GM06990 (cell line): ENCODE measurements around the gene RBM28.
"Not testable (repeated sequence)": the region's sequence is repeated elsewhere in the genome, so short reads cannot be mapped to it uniquely, and the experiment has no call there.

Experiments
- DNase-seq: peaks from one replicate; pipeline ENCODE4 v3.0.0-alpha.2; 2011; ENCODE audit not compliant: insufficient read length; ENCODE audit errors: extremely low read depth
- H3K27me3 ChIP-seq: replicated peaks from 2 replicates; pipeline ENCODE4 v1.6.0; 2011; ENCODE audit warnings: low read length; ENCODE audit not compliant: control insufficient read depth, insufficient read depth
- H3K36me3 ChIP-seq: 2 replicates; pipeline ENCODE4 v1.5.1; 2011; ENCODE audit warnings: low read length; ENCODE audit not compliant: control insufficient read depth, insufficient read depth
- H3K4me3 ChIP-seq: replicated peaks from 2 replicates; pipeline ENCODE4 v1.5.1; 2011; ENCODE audit warnings: low read depth, mild to moderate bottlenecking, control low read depth, low read length
- TF ChIP-seq, protein P1 (sequence below): IDR thresholded peaks from 2 replicates; pipeline ENCODE4 v1.5.1; 2011; ENCODE audit warnings: low read length, control low read depth, mild to moderate bottlenecking, inconsistent platforms; ENCODE audit not compliant: insufficient read depth, poor library complexity, severe bottlenecking

Gene RBM28

DNA sequence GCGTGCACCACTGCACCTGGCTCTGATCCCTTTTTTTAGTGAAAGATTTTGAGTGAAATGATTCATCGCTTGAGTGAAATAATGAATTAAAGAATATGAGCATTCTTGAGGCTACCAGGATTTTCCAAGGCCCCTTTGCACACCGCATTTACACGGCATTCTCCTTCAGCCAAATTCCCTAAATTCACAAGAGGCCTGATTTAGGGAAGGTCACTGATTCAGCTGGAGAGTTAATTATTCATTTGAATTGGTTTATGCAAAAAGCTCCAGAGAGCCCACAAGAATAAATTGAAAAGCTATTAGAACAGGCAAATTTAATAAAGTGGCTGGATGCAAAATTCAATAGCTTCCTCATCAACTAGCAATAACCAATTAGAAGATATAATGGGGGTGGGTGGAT, 56.2 kb downstream of the RBM28 start:
- no peak for DNase-seq
- Histone ChIP-seq H3K27me3 (no peaks in the 10 kb centered on the region), H3K4me3 (no peak overlapping the region), H3K36me3 (no peaks in the 10 kb centered on the region)
- TF ChIP-seq, protein P1, sequence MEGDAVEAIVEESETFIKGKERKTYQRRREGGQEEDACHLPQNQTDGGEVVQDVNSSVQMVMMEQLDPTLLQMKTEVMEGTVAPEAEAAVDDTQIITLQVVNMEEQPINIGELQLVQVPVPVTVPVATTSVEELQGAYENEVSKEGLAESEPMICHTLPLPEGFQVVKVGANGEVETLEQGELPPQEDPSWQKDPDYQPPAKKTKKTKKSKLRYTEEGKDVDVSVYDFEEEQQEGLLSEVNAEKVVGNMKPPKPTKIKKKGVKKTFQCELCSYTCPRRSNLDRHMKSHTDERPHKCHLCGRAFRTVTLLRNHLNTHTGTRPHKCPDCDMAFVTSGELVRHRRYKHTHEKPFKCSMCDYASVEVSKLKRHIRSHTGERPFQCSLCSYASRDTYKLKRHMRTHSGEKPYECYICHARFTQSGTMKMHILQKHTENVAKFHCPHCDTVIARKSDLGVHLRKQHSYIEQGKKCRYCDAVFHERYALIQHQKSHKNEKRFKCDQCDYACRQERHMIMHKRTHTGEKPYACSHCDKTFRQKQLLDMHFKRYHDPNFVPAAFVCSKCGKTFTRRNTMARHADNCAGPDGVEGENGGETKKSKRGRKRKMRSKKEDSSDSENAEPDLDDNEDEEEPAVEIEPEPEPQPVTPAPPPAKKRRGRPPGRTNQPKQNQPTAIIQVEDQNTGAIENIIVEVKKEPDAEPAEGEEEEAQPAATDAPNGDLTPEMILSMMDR, result no peak

DNA sequence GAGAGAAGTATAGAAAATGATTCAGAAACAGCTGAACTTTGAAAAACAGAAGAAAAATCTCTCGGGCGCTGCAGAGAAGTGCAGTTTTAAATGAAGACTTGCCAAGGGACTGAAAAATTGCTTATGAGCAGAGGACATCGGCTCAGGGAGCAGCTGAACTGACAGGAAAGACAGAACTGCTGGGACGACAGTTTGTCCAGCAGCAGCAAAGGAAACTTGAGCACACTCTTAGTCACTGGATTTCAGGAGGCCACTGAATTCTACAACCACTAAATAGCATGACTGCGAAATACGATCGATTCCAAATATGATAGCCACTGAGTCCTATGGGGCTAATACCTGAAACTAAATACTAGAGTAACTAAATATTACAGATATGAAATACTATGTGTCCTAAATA, 59.6 kb downstream of the RBM28 start:
- H3K36me3 ChIP-seq, result no peaks in the 10 kb centered on the region
- TF ChIP-seq, protein P1, result no peak
- no peak for DNase-seq
- H3K27me3 ChIP-seq, result no peaks in the 10 kb centered on the region
- no peak overlapping the region for H3K4me3 ChIP-seq

DNA sequence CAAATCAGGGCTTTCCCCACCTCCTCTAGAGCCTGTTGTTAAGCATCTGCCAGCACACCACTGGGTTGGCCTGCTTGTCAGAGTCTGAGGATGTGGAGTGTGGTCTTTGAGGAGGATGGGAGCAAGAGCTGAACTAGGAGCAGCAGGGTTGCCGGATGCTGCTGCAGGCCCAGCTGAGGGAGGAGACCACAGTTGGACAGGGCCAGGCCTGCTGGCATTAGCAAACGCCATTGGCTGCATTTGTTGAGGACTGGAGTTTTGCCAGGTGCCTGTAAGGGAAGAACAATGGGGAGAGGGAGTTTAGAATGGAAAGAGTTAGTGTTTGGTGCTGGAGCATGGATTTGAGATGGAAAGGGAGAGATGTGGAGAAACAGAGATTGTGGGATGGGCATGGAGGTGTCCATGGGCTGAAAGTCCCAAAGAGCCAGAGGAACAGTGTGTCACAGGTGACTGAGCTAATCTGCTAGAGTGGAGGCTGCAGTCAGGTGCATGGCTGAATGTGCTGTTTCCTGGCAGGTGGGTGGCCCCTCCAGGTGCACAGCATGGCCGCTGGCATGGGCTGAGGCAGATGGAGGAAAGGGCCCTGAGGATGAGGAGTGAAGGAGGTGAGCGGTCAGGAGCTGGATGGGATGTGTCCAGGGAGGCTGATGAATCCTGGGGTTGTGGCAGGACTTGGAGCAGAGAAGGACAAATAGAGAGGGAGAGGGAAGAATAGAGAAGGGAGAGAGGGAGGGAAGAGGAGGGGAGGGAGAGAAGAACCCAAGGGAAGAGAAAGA, 61.9 kb downstream of the RBM28 start:
- TF ChIP-seq, protein P1, result no peak
- DNase-seq, result no peak

DNA sequence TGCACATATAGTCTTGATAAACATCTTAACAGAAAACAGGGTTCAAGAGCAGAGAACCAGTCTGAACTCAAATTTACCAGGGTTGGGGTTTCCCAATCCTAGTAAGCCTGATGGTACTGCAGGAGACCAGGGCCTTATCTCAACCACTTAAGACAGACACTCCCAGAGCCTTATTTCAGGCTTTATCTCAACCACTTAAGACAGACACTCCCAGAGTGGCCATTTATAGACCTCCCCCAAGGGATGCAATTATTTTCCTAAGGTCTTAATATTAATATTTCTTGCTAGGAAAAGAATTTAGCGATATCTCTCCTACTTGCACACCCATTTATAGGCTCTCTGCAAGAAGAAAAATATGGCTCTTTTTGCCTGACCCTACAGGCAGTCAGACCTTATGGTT, 63.3 kb downstream of the RBM28 start:
- H3K36me3 ChIP-seq, H3K27me3 ChIP-seq, H3K4me3 ChIP-seq, DNase-seq: not testable (repeated sequence)

More for the DNA sequence above, 61.9 kb downstream of the RBM28 start:
- Histone ChIP-seq H3K36me3 (no peaks in the 10 kb centered on the region), H3K4me3 (no peak overlapping the region), H3K27me3 (no peaks in the 10 kb centered on the region)

DNA sequence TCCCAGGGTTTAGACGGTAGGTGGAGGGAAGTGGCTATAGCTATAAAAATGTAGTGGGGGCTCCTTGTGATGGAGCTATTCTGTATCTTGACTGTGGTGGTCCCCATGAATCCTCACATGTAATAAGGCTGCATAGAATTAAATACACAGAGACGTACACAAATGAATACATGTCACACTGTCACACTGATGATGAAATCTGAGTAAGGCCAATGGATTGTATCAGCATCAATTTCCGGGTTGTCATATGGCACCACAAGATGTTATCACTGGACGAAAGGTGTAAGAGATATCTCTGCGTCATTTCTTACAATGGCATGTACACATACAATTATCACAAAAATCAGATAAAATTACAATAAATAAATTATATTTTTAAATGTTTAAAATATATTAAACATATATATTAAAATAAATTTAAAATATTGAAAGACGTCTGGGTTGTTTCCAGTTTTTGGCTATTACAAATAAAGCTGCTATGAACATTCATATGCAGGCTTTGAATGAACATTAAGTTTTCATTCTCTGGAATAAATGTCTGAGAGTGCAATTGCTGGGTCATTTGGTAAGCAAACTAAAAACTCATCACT, 64.5 kb downstream of the RBM28 start:
- Histone ChIP-seq H3K4me3 (no peak overlapping the region), H3K36me3 (no peaks in the 10 kb centered on the region), H3K27me3 (no peaks in the 10 kb centered on the region)
- TF ChIP-seq, protein P1, result no peak
- no peak for DNase-seq

- TF ChIP-seq, protein P1, result no peak
- Histone ChIP-seq H3K36me3 (no peaks in the 10 kb centered on the region), H3K4me3 (no peak overlapping the region), H3K27me3 (no peaks in the 10 kb centered on the region; the same call in 1 of the 2 replicates)
- DNase-seq, result no peak
These were observed 65.3 kb downstream of the RBM28 start for GRCh38 chr7:128278366-128278765.
